ENCODE data around the gene NRGN.

The NRGN gene

GRCh38 chr11:124712392-124712791, 27.4 kb upstream of the NRGN start:
- H3K27me3 ChIP-seq (ENCODE audit: control insufficient read depth, insufficient read depth, low read length), result no peaks in the 10 kb centered on the region
- no peak for TF ChIP-seq CTCF (IDR thresholded peaks at IDR 0.05)
- no peaks in the 10 kb centered on the region for H3K4me1 ChIP-seq

GRCh38 chr11:124716591-124716990, 23.2 kb upstream of the NRGN start:
- TF ChIP-seq CTCF (IDR thresholded peaks at IDR 0.05), result no peak

More at GRCh38 chr11:124712392-124712791, 27.4 kb upstream of the NRGN start:
- H3K36me3 ChIP-seq (ENCODE audit: control insufficient read depth, insufficient read depth, low read length), result no peaks in the 10 kb centered on the region
- H2AFZ ChIP-seq, result no peak overlapping the region
- H3K79me2 ChIP-seq, result no peaks in the 10 kb centered on the region
- no peak overlapping the region for H3K9ac ChIP-seq
- H3K4me2 ChIP-seq (ENCODE audit: low read length), result no peak overlapping the region
- H3K9me3 ChIP-seq (ENCODE audit: control insufficient read depth, low read length), result no peaks in the 10 kb centered on the region
- H3K27ac ChIP-seq, result no peak overlapping the region
- no peak overlapping the region for H3K4me3 ChIP-seq (ENCODE audit: low read depth, low read length)

DNA sequence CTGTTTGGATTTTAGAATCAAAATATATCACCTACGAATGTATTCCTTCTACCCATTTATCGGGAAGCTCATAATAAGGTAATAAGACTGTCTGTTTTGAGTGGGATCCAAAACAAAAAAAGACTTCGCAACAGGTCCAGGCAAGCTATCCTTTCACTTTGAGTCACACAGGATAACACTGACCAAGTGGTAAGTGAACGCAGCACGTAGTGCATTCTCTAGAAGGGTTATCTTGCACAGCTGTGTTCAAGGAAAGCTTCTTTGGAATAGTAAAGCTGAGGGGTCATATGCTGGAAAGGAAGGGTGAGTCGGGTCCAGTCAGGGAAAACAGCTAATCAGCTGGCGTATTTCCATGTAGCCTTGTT, 22.3 kb upstream of the NRGN start:
- H3K36me3 ChIP-seq (ENCODE audit: control insufficient read depth, insufficient read depth, low read length), result no peaks in the 10 kb centered on the region
- no peak overlapping the region for H3K9ac ChIP-seq
- peak overlapping the region; percentile 45 for H3K4me3 ChIP-seq (ENCODE audit: low read depth, low read length)
- no peaks in the 10 kb centered on the region for H3K4me1 ChIP-seq
- no peaks in the 10 kb centered on the region for H3K9me3 ChIP-seq (ENCODE audit: control insufficient read depth, low read length)
- peak overlapping the region; percentile 67 for H3K4me2 ChIP-seq (ENCODE audit: low read length)
- no peak for TF ChIP-seq CTCF (IDR thresholded peaks at IDR 0.05)
- no peak overlapping the region for H3K27ac ChIP-seq
- no peaks in the 10 kb centered on the region for H3K79me2 ChIP-seq
- no peaks in the 10 kb centered on the region for H3K27me3 ChIP-seq (ENCODE audit: control insufficient read depth, insufficient read depth, low read length)
- H2AFZ ChIP-seq, result no peak overlapping the region

More at GRCh38 chr11:124716591-124716990, 23.2 kb upstream of the NRGN start:
- Histone ChIP-seq H3K4me2 (ENCODE audit: low read length) (no peak overlapping the region), H3K36me3 (ENCODE audit: control insufficient read depth, insufficient read depth, low read length) (no peaks in the 10 kb centered on the region), H3K4me1 (no peaks in the 10 kb centered on the region), H3K27me3 (ENCODE audit: control insufficient read depth, insufficient read depth, low read length) (no peaks in the 10 kb centered on the region), H2AFZ (no peak overlapping the region), H3K4me3 (ENCODE audit: low read depth, low read length) (no peak overlapping the region), H3K9ac (no peak overlapping the region), H3K9me3 (ENCODE audit: control insufficient read depth, low read length) (no peaks in the 10 kb centered on the region), H3K79me2 (no peaks in the 10 kb centered on the region), H3K27ac (no peak overlapping the region)

DNA sequence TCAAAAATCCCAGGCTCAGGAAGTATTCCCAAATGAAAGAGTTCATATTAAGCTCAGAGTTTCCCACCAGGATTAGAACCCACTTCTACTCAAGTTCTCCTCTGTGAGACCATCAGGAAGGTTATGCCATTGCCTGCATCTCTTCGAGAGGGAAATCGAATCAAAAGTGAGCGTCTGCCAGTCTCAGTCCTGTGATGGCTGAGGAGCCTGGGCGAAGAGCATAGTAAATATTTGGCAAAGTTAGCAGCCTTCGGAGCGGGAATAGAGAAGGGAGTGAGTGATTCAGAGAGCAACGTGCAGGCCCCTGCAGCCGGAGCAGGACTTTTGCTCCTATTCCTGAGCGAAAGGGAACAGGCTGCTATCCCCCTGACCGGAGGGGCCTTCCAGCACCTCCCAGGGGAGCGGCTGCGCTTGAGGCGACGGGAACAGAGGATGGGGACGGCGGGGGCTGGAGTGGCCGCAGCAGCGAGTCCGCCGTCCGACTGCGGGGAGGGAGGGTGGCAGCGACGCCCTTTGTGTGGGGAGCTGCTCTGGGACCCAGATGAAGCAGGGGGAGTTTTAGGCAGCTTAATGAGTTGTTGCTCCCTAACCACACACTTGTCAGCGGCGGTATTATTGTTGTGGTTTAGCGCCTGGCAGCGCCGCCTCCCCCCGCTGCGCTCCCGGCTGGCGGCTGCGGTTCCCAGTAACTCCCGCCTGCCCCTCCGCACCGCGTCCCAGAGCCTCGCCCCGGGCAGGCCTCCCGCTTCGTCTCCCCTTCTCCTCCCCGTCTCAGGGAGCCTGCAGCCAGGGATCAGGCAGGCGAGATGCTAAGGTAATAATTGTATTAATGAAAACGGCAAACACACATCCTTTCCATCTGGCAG, 21.7 kb upstream of the NRGN start:
- H3K27me3 ChIP-seq (ENCODE audit: control insufficient read depth, insufficient read depth, low read length), result no peaks in the 10 kb centered on the region

More for the DNA sequence above, 21.7 kb upstream of the NRGN start:
- no peak overlapping the region for H3K9ac ChIP-seq
- no peaks in the 10 kb centered on the region for H3K79me2 ChIP-seq
- H2AFZ ChIP-seq, result peak overlapping the region; percentile 62
- H3K9me3 ChIP-seq (ENCODE audit: control insufficient read depth, low read length), result no peaks in the 10 kb centered on the region
- peak overlapping the region; percentile 67 for H3K4me2 ChIP-seq (ENCODE audit: low read length)
- H3K36me3 ChIP-seq (ENCODE audit: control insufficient read depth, insufficient read depth, low read length), result no peaks in the 10 kb centered on the region
- TF ChIP-seq CTCF (IDR thresholded peaks at IDR 0.05), result no peak
- H3K4me1 ChIP-seq, result no peaks in the 10 kb centered on the region
- peak overlapping the region; percentile 45 for H3K4me3 ChIP-seq (ENCODE audit: low read depth, low read length)
- H3K27ac ChIP-seq, result no peak overlapping the region
